ENCODE measurements around the gene STXBP3.
A peak's percentile ranks its signal among the peaks of the same experiment; 100 is the strongest.
"Not testable (repeated sequence)": the region's sequence is repeated elsewhere in the genome, so short reads cannot be mapped to it uniquely, and the experiment has no call there.

STXBP3 gene, protein sequence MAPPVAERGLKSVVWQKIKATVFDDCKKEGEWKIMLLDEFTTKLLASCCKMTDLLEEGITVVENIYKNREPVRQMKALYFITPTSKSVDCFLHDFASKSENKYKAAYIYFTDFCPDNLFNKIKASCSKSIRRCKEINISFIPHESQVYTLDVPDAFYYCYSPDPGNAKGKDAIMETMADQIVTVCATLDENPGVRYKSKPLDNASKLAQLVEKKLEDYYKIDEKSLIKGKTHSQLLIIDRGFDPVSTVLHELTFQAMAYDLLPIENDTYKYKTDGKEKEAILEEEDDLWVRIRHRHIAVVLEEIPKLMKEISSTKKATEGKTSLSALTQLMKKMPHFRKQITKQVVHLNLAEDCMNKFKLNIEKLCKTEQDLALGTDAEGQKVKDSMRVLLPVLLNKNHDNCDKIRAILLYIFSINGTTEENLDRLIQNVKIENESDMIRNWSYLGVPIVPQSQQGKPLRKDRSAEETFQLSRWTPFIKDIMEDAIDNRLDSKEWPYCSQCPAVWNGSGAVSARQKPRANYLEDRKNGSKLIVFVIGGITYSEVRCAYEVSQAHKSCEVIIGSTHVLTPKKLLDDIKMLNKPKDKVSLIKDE
- 43.8 to 86.9 (median 63.0) reads per million in 18 experiments for total RNA-seq

DNA sequence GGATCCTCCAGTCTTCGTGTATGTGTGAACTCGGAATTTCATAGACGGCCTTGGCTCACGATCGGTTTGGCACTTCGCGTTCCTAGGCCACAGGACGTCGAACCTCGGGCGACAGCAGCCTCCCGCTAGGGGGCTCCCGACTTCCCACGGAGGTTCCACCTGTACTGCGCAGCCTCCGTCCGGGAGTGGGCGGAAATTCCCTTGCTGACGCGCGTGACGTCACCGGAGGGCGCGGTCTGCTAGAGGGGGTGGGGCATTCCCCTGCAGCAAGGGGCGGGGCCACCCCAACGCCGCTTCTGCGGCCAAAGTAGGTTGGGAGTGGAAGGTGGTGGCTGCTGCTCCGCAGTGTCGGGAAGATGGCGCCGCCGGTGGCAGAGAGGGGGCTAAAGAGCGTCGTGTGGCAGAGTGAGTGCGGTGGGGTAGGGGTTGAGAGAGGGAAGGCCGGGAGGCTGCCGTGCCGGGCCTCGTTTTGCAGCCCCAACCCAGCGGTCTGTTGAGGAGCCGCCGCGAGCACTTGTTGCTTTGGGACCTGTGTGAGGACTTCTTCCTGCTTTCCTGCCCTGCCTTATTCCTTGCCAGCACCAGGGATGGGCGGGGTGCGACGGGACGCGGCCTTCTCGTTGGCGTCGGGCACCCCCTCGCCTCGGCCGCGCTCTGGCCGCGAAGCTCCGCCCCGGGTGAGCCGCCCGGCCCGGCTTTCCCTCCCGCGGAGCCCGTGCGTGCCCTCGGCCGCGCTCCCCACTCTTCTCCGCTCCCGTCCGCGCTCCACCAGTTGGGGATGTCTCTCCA is at the start of gene STXBP3:
TSS of gene STXBP3 (plus strand) at position 293 of the 789 bp plus-strand sequence. CDS start at position 357, 64 bp downstream.
- peak; percentile 99 to 100 for DNase-seq

DNA sequence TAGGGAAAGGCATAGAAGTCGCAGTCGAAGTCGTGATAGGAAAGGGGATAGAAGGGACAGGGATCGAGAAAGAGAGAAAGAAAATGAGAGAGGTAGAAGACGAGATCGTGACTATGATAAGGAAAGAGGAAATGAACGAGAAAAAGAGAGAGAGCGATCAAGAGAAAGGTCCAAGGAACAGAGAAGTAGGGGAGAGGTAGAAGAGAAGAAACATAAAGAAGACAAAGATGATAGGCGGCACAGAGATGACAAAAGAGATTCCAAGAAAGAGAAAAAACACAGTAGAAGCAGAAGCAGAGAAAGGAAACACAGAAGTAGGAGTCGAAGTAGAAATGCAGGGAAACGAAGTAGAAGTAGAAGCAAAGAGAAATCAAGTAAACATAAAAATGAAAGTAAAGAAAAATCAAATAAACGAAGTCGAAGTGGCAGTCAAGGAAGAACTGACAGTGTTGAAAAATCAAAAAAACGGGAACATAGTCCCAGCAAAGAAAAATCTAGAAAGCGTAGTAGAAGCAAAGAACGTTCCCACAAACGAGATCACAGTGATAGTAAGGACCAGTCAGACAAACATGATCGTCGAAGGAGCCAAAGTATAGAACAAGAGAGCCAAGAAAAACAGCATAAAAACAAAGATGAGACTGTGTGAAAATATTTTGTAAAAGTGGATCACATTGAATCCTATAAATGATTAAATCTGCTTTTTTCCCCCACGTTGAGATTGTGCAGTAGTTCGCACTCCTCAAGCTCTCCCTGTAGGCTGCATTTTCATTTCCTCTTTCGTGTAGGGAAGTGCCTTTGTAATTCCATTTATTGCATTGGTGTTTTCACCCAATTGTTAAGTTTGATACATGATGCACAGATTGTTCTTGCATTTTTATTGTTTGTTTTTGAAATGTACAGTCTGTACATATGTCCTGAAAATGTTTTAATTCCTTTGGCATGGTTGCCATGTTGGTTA is 46.8 kb upstream of the STXBP3 start:
- DNase-seq: peak; percentile 63 to 74

DNA sequence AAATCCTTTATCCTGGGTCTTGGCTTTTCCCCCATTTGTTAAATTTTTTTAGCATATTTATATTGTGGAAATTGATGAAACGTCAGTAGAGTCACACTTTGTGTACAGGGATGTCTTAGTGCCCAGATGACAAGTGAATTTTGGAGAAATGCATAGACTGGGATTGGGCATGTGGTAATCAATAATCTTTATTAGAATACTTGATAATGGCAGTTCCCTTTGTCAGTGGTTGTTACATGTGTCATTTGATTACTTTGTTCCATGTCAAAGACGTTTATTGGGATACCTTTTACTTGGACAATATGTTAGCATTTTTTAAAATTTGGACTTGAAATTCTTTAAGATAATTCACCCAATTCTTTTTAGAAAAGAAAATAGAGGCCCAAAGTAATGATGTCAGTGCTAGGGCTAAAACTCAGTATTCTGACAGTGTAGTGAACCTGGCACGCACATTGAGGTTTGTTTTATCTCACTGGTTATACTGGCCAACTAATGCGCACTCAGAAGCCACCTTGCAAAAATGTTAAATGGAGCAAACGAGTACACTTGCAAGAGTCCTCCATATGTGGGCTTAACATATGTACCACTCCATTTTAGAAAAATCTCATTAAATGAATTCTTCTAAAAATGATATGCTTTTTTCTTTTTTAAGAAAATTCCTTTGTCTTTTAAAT is 45.2 kb upstream of the STXBP3 start:
- no peak for DNase-seq

DNA sequence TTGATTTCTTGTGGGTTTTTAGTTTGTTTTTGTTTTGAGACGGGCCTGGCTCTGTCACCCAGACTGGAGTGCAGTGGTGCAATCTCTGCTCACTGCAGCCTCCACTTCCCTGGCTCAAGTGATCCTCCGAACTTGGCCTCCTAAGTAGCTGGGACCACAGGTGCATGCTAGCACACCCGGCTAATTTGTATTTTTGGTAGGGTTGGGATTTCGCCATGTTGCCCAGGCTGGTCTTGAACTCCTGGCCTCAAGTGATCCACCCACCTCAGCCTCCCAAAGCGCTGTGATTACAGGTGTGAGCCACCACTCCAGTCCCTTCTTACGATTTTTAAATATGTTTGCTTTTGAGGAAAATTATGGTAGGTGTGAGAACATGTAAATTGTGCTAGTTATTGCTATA is 44.4 kb upstream of the STXBP3 start:
- not testable (repeated sequence) for DNase-seq

DNA sequence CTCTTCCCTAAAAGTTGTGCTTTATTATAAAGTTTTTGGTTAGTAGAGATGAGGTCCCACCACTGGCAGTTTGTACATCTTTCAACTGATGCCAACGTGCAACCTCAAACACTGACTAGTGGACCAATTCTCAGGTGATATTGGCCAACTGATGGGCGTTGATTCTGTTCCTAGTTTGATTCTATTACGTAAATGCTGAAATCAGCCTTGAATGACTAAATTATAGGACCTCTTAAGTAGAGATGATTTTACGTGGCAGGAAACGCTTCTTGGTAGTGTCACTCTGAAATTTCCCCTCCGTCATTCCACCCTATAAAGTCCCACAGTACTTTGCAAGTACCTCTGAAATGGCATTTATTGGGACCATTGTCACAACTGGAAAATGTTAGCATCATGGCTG is 42.5 kb upstream of the STXBP3 start:
- peak in 1 of 2 donors; percentile 10 for DNase-seq

DNA sequence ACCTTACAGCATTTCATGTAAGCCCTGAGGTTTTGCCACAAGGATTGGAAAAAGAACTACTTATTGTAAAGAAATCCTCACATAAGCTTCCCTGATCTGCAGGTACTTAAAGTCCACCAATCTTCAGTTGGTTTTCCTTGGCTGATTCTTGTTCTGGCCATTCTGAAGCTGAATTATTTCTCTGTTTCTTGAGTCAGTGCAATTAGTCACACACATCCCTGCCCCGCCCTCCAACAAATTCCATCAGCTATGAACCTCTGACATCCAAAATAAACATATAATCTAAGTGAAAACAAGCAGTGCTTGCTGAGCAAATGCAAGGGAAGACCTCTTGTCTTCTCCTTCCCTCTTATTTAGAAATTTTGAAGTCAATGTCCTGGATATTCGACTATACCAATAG is 42.0 kb upstream of the STXBP3 start:
- DNase-seq: no peak

DNA sequence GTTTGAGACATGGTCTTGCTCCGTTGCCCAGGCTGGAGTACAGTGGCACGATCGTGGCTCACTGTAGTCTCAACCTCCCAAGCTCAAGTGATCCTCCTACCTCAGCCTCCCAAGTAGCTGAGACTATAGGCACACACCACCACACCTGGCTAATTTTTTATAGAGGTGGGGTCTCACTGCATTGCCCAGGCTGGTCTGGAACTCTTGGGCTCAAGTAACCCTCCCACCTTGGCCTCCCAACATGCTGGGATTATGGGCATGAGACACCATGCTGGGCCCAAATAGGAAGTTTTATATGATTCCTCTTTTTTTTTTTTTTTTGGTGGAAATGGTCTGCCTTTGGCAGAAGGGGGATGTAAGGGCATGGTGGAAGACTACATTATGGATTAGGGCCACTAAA is 39.8 kb upstream of the STXBP3 start:
- no peak for DNase-seq

DNA sequence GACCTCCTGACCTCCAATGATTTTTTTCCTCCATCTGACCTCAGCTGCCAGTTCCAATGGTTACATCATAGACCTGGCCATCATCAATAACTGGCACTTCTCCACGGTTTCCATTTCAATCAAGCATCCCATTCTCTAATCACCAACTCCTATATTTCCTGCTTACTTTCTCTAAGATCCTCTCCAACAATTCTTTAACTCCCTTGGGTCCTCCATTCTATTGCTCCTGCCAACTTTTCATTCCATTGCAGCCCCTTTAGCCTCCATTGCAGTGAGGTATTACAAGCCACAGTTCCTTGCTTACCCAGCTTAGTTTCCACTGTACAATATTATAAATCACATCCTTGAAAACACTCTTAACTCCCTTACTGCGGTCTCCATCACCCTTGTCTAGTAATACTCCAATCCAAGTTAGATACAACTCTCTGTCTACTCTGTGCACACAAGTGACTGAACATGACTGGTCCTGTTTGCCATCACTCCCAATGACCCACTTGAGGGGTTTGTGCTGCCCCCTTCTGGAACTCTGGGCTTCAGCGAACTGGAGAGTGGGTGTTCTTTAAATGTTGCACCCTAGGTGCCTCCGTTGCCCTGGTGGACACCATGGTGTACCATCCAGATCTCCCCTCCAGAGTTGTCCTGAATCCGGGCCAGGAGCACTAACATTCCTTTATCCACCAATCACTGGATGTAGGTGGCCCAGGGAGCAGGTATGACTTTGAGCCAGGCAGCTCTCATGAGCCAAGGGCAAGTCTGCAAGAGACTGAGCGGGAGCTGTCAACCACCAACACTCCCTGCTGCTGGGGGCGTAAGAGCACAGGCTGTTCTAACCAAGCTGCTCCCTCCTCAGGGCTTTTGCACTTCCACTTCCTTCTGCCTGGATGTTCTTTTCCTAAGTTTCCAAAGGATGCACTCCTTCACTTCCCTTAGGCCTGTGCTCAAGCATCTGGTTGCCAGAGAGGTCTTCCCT is 37.5 kb upstream of the STXBP3 start:
- DNase-seq: peak; percentile 36 to 40

DNA sequence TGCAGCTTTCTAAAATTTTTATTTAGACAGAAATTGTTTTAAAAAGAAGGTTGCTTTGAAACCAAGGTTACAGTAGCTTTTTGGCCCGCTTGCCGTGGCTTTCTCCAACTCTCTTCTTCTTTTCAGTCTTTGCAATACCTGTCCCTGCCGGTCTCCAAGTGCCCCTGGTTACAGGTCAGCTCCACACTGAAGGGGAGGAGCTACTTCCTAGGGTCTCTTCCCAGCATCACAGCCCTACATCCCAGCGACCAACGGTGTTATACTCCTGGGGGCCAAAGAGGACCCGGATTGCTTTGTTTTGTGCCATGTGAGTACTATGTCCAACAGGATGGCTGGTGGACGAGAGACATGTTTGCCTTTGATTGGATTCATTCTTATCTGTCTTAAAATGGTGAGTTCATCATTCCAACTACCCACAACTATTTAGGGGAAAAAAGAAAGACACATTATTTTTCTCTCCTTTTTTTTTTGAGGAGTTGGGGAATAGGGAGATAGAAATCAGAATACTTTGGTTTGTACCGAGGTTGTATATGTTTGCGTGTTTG is 33.8 kb upstream of the STXBP3 start, which contains the start of gene FNDC7:
TSS of gene FNDC7 (plus strand) at position 303 of the 545 bp plus-strand sequence. CDS start at position 329, 26 bp downstream.
- no peak for DNase-seq

DNA sequence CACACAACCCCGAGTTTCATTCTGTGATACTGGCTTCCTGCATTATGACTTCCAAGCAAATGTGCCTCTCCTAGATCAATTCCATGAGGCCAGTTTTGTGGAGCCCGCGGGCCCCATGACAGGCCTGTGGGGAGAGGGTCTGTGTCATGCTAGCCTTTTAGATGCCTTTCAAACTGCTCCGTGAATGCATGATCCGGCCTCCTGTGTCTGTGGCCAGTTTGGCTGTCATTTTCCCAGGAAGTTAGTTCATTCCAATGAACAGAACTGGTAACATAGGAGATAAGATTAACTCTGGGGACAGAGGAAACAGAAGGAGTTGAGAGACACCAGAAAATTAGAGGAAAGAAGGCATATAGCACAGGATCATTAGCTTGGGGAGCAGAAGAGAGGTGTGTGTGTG is 30.5 kb upstream of the STXBP3 start:
- DNase-seq: no peak

DNA sequence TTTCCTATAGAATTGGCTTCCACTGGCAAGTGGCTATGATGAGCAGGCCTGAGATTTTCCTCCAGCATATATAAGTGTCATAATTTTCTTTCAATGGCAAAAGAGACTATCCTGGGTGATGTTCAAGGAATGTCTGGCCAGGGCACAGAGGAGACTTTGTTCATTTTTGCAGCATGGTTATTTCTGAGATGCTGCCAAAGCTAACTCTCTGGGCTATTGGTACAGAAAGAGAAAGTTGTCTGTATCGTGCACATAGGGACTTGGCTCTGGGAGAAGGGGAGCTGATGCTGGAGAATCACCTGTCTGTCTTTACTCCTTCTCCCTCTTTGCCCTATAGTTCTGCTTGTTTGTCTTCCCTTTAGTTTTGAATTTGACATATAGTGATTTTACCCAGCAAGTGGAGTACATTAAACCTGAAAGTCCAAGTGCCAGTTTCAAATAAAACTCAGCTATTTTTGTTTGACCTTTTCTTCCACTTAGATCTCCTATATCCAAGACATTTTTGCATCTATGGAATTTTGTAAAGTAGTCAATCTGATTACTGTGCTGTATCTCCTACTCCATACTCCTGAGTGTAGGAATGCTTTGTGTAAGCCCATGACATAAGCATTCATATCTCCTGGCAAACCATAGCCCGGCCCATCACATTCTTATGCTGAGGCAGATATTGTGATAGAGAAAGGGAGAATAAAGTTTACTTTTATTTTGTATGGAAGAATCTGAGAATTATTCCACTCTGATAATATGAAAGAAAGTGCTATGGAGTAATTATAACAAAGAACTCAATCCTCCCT is 29.8 kb upstream of the STXBP3 start:
- DNase-seq: no peak

DNA sequence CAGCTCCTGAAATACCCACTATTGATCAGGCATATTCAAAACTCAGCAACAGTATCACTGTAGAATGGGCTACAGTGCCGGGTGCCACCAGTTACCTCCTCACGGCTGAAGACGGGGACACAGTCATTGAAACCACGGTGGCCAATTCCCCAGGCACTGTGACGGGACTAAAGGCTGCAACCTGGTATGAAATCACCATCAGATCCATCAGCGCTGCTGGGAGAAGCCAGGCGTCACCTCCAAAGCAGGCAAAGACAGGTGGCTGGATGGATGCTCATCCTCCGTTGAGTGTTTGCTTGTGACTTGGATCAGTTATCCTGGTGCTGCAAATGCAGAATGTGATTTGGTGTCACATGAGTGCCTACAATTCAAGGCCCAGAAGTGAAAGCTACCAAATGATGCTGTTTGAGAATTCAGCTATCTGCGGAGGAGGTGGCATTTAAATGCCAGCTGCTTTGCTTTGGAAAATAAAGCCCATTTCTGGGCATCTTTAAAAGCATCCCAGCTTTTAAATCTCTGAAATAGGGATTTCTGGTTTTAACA is 28.6 kb upstream of the STXBP3 start:
- no peak for DNase-seq

DNA sequence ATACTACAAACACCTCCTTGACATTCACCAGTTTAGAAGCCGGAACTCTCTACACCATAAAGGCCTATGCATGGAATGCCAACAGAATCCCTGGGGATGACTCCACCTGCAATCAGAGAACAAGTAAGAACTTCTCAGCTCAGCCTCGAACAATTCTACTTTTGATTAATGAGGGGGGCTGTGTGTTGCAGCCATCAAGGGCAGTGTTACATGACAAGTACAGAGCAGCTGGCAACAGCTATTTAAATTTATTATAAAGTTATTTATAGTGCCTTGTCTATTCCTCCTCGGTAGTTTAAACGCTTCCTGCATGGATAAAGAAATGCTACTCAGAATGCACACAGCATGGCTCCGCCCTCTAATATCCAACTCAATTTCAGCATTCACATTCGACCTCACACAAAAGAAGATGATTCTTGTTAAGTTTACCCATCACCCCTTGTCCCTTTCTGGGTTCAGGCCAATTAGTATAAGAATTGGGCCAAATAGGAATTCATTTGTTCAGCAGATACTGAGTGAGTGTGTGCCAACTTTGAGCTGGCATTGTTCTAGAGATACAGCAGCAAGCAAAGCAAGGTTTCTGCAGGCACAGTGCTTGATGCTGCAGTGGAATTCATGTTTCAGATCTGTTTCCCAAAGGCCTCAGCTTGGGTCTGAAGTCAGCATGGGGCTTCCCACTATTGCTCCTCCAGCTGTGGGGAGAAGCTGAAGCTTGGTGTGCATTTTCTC is 27.4 kb upstream of the STXBP3 start:
- no peak for DNase-seq

DNA sequence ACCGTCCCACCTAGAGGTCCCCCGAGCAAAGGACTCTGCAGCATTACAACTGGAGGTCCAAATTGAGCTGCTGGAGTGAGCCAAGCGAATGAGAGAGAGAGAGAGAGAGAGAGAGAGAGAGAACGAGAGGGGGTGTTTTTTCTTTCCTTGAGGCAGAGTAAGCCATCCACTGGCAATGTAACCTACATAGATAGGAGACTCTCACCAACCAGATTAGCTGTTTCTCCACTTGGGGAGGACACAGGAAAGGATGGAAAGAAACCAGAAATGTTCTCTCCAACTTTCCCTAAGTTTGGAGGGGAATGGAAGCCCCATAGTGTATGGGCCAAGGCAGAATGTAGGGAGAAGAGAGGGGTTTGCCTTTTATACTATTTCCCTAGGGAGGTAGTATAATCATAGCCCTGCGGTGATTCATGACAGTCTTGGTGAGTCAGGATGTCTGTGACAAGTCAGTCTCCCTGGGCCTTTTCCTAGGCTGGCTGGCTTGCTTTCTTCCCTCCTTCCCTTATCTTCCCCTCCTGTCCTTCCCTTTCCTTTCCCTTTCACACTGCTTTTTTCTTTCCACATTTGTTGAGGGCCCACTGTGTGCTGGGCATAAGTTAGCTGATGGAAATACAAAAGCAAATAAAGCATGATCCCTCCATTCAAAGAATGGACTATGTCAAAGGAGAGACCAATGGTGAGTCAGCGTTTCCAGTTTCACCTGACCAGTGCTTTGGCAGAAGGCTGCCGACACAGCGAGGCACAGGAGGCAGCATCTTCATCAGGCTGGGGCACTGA is 26.6 kb upstream of the STXBP3 start:
- DNase-seq: no peak

DNA sequence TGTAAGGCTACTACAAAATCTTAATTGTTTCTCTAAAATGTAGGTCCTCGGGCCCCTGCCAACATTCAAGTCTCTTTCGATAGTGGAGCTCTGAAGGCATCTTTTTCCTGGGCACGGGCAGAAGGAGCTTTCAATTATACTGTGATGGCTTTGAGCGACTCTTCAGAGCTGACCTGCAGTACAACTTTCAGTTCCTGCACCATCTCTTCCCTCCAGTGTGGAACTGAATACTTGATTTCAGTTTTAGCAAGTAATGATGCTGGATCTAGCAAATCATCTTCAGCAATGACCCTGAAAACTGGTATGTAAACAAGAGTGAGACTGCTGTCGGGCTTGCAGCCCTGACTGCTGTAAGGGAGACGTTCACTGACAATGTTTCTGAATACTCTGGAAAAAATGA is 24.2 kb upstream of the STXBP3 start:
- DNase-seq: no peak

DNA sequence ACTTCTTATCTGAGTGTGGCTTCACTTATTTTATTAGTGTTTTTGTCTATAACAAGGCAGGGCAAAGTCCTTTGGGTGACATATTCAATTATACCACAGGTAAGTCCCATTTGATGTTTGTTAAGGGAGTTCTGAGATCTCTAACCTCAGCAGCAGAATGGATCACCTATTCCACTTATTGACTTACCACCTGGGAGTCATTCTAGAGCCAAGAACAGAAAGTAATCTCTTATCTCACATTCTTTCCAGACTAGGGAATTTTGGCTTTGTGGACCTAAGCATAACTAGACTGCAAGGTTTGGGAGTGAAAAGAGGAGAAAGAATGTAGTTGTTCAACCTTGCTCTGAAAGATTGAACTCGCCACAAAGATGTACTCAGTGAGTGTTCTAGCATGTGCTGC is 20.6 kb upstream of the STXBP3 start:
- no peak for DNase-seq

DNA sequence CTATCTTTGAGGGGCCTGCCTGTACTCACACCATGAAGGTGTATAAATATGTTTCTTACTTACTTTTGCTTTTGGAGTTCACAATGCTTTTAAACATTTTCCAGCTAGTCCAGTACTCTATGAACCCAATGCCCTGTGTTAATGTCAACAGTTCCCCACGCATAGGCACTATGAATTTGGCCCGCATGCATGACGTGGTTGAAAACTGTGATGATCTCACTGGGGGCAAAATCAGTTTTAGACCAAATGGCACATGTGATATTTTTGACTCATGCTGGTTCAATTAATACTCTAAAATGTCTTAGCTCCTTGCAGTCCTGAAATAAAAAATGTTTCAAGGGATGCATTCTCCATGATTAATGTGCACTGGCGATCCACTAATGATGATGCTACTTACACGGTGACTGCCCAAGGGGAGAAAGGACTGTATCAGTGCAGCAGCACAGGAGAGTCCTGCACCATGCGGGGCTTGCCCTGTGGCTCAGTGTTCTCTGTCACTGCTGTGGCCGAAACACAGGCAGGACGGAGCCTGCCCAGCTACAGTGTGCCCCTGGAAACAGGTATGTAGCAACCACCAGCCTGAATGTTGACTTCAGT is 18.0 kb upstream of the STXBP3 start:
- no peak for DNase-seq
